NCI-H510A treated with DMSO at 0.1 percent for 48 hours (cell line): Measurements from ENCODE around the gene ADCY5.

ENCODE experiments used
- DNase-seq: peaks from one replicate; lab custom pipeline; 2025; lab: John Stamatoyannopoulos, UW

The ADCY5 gene

DNA sequence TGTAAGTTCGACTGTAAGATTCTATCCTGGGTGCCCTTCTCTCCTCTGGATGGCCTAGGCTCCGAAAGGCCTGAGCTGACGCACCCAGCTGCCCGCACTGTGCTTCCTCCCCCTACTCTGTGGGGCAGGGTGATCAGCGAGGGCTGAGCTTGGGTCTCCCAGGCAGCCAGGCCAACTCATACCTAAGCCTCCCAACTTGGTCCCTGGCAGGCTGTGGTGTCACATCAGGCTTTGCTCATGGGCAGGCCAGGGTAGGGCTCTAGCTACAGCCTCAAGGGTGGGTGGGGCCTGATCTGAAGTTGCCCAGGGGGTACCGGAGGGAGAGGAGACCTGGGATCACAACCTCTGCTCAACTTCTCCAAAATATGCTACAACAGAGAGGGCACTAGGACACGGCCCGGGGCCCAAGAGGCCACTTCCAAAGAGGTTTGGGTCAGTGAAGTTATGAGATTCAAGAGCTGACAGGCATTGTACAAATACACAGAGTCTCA lies 123.1 kb downstream of the ADCY5 start:
- DNase-seq, result no peak

DNA sequence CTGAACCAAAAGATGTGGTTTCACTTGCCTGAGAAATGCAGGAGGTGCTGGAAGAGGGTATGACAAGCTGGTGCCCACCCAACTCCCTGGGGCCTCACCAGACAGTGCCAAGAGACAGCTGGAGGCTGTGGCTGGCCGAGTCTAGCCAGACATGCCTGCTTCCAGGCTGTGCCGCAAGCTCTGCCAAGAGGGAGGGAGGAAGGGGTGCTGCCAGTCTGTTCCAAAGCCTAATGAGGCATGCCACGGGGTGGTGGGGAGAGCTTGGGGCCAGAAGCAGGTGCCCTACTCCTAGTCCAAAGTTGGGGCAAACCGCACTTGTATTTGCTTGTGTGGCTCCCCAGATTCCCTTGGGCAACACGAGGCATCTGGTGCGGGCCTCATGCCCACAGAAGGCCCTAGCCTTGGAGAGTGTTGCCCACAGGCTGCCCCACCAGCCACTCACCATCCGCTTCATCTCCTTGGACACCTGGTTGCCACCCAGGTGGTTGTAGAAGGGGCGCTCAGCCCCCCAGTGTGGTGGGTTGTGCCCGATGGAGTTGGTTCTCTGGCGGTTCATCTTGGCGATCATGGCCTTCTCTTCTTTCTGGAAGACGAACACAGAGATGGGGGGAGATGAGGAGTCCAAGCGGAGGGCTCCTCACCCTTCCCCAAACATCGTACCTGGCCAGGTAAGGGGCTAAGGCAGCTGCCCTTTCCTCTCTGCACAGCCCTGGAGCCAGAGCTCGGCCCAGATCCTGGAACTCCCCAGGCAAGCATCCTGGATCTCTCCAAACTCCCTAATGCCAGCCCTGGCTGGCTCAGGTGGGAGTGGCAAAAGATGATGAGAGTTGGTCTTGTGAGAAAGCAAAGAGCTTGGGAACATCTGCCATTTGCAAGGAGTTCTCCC lies 123.8 kb downstream of the ADCY5 start:
- no peak for DNase-seq

DNA sequence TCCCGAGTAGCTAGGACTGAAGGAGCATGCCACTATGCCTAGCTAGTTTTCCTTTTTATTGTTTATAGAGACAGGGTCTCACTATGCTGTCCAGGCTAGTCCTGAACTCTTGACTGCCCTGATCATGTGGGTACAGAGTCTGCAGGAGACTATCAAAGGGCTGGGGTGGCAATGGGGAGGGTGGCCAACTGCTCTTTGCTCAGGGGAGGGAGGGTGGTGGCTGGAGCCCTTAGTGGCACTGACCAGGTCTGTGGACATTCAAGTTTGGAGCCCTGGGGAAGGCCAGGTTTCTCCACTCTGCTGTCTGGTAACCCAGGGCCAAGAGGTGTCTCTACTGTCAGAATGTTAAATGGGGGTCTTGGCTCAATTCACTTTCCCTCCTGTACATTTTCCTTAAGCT lies 125.1 kb downstream of the ADCY5 start:
- DNase-seq, result no peak

- DNase-seq, result no peak
Measured at GRCh38 chr3:123322866-123323265, 126.0 kb downstream of the ADCY5 start.

- no peak for DNase-seq
Measured at GRCh38 chr3:123321806-123322205, 127.1 kb downstream of the ADCY5 start.

DNA sequence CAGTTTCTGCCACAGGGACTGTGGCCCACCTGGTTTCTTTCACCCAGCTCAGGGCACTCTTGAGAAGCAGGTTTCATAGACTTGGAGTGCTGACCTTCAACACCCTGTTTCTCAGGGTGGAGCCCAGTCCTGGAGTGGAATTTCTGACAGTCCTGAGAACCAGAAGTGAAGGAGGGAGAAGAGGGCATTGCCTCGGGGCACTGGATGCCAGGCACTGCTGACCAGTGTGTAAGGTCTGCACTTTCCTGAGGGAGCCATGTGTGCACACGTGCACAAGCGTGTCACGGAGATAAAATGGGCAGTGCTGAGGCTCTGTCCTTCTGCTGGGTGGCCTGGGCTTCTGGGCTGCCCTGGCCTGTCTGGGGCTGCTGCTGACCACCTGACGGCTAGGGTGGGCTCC lies 128.7 kb downstream of the ADCY5 start:
- no peak for DNase-seq

GRCh38 chr3:123319760-123320159 lies 129.1 kb downstream of the ADCY5 start:
- no peak for DNase-seq

GRCh38 chr3:123318374-123318773 lies 130.5 kb downstream of the ADCY5 start:
- DNase-seq, result no peak

DNA sequence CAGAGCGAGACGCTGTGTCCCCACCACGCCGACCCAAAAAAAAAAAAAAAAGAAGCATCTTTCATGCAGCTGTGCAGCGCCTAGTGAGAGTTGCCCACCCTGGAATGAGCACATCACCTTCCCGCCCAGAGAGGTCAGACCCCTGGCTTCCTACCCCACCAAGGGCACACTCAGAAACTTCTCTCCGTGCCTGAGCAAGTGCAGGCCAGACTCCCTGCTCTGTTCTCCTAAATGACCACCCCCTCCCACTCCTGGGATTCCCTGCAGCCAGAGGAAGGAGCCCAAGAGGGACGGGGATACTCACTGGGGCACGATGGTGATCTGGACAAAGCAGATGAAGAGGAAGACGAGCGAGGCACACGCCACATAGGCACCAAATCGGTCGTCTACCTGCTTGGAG lies 131.2 kb downstream of the ADCY5 start:
- DNase-seq, result no peak

DNA sequence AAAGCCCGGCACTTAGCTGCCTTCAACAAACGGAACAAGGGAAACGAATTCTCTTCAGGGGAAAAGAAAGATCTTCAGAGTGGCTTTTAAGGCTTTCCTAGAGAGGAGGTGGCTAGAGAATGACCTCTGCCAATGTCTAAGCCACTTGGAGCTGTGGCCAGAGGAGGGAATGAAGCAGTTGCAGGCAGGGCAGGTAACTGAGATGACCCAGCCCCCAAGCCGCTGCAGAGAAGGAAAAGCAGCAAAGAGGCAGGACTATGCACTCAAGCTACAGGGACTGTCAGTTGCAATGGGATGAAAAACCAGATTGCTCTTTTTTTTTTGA lies 133.7 kb downstream of the ADCY5 start:
- DNase-seq, result no peak

DNA sequence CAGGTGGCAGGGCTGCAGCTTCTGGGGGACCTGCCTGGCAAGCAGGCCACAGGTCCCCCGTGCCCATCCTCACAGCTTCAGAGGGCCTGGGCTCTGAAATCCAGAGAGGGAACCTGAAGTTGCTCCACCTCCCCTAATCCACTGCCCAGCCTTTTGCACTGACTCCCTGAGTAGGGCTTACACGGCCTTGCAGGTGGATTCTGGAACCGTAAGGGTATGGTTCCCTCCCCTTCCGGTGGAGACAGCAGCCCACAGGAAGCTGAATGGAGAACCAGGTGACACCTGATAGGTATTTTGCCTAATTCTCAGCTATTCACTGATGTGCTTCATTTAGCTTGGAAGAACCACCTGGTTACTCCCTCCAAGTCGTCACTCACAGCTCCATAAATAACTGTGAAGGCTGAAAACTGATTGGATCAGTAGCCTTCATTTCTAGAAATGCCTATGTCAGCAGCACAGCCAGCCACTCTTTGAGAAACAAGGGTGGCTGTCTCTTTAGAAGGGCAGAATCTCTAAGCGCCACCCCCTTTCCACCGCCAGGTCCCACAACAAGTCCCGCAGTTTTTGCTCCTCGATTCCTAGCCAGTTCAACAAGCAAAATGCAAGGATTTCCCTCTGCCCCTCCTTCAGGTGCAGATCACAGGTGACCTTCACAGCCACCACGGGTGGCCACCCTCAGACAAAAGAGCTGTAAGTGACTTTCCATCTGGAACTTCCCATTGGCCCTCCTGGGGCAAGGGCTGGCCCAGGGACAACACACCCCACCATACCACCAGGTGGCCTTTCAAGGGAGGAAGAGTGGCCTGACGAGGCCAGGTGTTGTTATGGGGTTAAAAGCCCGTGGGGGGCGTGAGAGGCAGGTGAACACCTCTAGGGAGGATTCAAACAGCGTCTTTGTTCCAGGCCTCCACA lies 134.3 kb downstream of the ADCY5 start:
- DNase-seq, result peak; percentile 83

- DNase-seq, result no peak
Measured at GRCh38 chr3:123313889-123314288, 135.0 kb downstream of the ADCY5 start.

- DNase-seq, result no peak
Measured at GRCh38 chr3:123312331-123313265, 136.3 kb downstream of the ADCY5 start.

DNA sequence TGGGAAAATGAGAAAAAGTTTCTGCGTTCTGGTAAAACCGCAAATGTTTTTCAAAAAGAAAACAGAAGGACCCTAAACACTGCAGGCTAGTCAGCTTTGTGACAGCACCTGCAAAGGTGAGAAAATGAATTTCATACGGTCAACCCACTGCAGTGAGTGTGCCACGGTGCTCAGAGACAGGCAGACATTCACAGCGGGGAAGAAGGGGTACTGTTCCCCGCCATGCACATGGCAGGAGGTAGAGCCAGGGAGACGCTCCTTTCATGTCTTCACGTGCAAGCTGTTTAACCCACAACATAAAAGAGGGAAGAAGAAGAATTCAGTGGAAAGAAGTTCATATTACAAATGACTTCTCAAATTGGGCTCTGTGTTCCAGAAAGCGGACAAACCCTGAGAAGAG lies 137.7 kb downstream of the ADCY5 start:
- no peak for DNase-seq

GRCh38 chr3:123310741-123311140 lies 138.1 kb downstream of the ADCY5 start:
- DNase-seq, result no peak

GRCh38 chr3:123310186-123310585 lies 138.7 kb downstream of the ADCY5 start:
- no peak for DNase-seq

DNA sequence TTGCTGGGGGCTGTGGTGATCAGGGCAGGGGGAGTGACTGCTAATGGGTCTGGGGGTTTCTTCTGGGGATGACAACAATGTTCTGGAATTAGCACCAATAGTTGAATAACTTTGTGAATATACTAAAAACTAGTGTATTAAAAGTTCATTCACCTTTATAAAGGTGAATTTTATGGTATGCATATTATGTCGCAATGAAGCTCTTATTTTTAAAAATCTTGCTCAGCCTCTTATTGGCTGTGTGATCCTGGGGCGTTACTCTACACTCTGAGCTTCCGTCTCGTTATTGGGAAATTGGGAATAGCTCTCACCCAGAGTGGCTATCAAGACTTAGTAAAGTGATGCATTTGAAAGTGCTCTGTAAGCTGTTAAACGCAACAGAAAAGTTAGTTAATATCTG lies 141.8 kb downstream of the ADCY5 start:
- no peak for DNase-seq

DNA sequence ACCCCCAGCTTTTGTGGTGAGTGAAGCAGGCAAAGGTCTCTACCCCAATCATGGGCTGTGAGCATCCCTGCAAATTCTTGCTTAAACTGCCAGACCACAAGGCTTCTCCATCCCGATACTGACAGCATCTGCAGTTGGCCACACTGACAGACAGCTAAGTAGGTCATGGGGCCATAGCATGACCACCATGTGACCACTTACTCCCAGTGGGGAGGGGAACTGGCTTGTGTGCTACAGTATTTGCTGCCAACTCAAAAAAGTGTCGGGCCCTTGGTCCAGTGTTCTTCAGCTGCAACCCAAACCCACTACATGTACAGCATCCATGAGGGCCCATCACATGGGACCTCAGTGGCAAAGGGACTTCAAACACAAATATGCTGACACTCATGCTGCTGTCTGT lies 143.7 kb downstream of the ADCY5 start:
- DNase-seq, result no peak

- no peak for DNase-seq
Measured at GRCh38 chr3:123303976-123304560, 144.8 kb downstream of the ADCY5 start.

DNA sequence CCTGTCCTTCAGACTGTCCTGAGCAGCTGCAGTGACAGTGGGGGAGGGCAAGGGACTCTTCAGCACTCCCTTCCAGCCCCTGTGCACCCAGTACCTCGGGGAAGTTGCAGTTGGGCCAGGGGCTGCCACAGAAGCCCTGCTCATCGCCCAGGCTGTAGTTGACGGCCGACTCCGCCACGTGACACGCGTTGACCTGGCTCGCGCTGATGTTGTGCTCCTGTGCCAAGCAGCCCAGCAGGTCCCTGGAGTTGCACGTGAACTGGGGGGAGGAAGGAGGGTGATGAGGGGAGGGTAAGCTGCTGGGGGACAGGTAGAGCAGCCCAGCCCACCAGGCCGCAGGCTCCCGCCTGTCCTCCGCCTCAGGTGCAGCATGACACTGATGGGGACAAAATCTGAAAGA lies 145.9 kb downstream of the ADCY5 start:
- no peak for DNase-seq
